Gastroesophageal sphincter (tissue), 3 donors: Measurements from ENCODE around the gene RAD52.

ENCODE experiments used
- POLR2AphosphoS5 ChIP-seq: sonication (generic); formaldehyde crosslinking; IDR thresholded peaks from one replicate; pipeline ENCODE4 v1.6.1; 2017; ENCODE audit warnings: antibody characterized with exemption
- TF ChIP-seq, protein P1 (sequence below), 4 experiments: fragments of 200-600 bp in 2 of 4; fragments of 450-650 bp in 2 of 4; sonication (generic) in 1 of 4; IDR thresholded peaks; one replicate each; pipeline ENCODE4 v1.5.1; 2017 to 2019; ENCODE audit warnings: antibody characterized with exemption in 4 of 4, mild to moderate bottlenecking in 2 of 4, moderate library complexity in 2 of 4

DNA sequence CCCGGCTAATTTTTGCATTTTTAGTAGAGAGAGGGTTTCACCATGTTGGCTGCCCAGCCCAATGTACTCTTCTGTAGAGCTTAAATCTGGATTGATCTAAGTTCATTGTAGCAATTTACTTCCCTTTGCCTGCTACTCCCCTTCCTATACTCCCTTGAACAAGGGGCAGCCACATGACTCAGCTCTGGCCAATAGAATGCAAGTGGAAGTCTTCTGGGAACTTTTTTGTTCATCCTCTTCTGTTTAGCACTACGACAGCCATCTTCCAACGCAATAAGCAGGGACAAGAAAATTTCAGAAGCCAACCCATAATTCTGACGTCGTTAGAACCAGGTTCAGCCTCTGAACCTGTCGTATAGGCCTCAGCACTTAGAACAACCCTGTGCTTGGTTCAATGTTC, 6.4 kb upstream of the RAD52 start:
- TF ChIP-seq, protein P1, sequence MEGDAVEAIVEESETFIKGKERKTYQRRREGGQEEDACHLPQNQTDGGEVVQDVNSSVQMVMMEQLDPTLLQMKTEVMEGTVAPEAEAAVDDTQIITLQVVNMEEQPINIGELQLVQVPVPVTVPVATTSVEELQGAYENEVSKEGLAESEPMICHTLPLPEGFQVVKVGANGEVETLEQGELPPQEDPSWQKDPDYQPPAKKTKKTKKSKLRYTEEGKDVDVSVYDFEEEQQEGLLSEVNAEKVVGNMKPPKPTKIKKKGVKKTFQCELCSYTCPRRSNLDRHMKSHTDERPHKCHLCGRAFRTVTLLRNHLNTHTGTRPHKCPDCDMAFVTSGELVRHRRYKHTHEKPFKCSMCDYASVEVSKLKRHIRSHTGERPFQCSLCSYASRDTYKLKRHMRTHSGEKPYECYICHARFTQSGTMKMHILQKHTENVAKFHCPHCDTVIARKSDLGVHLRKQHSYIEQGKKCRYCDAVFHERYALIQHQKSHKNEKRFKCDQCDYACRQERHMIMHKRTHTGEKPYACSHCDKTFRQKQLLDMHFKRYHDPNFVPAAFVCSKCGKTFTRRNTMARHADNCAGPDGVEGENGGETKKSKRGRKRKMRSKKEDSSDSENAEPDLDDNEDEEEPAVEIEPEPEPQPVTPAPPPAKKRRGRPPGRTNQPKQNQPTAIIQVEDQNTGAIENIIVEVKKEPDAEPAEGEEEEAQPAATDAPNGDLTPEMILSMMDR (IDR thresholded peaks at IDR 0.05), result no peak
- no peak for TF ChIP-seq POLR2AphosphoS5
